Fibroblast of skin of left quadriceps (primary cell): ENCODE data around the gene LCAT.

Source experiments
- DNase-seq, 2 experiments: peaks; one replicate each; pipeline ENCODE4 v3.0.0-alpha.2; 2013; ENCODE audit warnings: low read depth in 2 of 2

Gene LCAT

DNA sequence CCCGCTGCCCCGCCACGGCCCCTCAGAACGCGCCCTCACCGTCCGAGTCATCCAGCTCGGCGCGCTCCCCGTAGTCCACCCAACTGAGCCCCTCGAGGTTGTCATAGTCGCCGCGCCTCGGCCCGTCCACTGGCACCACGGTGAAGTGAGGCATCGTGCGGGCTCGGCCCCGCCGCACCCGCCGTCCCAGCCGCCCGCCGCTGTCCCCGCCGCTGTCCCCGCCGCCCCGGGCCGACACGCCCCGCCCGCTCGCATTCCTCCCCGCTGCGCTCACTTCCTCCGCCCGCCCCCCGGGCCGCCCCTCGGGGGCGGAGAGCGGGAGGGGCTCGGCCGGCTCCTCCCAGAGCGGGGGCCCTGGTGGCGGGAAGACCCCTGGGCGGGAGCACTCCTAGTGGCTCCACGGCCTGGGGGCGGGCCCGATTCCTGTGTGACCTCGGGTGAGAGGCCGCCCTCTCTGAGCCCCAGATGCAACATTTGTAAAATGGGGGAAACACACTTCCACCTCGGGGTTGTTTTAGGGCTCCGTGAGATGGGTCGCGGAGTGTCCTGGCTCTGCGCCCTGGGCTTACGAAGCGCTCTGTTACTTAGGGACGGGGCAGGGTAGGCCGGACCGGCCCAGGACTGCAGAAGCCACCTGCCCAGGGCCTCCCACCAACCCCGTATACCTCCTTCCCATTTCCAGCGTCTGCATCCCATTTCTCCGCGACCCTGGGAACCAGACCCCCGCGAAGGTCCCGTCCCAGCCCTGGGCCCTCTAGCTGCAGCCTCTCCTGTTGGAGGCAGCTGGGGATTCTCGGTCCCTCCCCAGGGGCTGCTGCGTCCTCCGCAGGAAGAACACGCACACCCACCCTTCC, 24.7 kb upstream of the LCAT start, which contains the start of gene SLC12A4:
TSS of gene SLC12A4 (minus strand) at position 238 of the 854 bp plus-strand sequence. CDS start at position 154, 84 bp downstream.
- DNase-seq, result peak; percentile 67 to 72

DNA sequence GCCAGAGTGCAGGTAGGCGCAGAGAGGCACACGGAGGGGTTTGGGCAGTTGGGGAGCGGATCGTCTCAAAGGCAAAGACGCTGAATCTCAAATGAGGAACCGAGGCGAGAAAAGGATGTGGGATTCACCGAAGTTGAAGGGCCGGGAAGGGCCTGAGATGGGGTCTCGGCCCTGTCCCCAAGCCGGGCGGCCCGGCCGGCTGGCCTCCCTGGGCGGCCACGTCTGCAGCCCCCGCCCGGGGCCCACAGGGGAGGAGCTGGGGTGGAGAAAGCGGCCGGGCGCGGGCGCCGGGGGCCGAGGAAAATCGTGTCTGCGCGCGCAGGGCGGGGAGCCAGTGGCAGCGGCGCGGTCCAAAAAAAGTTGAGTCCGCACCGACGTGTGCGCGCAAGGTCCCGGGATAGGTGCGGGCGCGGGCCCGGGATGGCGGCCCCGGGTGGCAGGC, 24.1 kb upstream of the LCAT start:
- DNase-seq, result no peak

DNA sequence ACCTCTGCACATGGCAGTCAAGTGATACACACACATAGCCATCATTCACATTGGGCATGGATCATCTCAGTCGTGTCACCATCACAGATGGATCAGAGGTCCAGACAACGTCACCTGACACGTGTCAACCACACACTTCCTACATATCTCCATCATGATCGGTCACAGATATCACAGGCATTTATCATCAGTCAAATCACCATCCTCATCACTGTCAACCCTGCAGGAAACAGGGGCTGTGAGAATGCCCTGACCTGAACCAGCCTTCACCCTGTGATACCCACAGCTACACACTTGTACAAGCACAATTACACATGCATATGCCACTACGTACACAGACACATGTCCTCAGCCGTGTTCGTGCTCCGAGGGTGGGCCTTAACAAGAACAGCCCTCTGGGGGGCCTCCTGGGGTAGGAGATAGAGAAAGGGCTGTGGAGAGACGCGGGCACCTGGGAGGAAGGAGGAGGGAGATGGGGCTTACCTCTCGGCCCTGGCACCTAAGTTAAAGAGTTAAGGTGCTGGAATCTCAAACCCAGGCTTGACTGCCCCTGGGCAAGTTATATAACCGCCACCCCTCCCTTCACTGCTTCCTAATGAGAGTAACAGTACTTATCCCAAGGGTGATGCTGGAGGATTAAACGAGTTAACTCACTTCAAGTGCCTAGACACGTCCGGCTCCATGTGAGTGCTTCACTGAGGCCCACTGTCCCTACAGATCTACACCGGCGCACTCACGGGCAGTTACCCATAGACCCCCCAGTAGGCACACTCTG, 23.4 kb upstream of the LCAT start:
- no peak for DNase-seq

DNA sequence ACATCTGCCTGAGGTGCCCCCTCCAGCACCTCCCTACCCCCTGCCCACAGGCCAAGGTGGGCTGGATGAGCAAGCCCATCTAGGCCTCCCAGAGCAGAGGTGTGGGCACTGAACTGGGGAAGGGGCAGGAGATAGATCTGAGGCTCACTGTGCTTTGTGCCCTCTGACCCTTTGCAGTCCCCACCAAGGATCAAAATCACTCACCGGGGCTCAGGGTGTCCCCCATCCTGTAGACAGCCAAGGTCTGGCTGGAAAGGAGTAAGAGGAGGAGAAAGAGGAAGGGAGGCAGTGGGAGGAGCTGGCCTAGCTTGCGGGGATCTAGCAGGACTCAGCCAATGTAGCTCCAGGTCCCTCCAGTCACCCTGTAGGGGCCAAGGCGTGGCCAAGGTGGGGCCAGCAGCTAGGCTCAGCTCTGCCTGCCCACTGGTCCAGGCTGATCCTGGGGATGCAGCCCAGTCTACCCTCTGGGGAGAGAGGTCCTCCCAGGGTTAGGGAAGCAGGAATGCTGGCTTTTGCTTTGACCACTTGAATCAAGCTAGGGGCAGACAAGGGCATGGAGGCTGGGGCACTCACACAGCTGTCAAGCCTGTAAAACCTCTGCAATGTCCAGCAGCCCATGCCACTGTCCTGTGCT, 22.7 kb upstream of the LCAT start:
- DNase-seq, result no peak

DNA sequence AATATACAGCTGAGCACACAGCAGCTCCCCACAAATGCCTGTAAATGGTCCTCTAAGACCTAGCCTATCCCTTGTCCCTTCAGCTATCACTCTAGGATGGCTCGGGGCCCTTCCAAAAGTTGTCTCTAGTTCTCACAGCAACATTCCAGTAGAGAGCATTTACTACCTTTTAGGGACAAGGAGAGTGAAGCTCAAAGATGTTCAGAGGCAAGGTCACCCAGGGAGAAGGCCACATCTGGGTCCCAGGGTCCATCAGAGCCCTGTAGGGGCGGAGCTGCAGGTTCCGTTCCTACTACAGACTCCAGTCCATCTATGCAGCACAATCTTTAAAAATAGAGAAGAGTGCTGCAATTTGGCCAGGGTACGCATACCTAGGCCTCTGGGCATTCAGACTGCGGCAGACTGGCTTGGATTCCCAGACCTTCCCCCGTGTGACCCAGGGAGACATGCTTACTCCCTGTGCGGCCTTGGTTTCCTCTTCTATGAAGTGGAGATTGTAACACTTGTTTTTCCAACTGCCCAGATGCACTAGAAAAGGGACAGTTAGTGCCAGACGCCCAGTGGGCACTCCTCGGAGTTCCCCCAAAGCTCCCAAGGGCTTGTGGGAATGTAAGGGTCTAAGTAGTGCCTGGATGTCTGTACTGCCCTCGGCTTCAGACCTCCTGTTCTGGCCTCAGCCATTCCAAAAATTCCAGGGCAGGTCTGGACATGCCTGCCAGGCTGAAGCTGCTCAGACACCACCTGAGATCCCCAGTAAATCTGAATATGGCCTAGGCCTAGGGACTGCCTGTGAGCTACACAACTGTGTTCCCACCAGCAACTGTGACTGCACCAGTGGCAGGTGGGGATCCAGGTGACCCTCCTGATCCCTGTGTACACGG, 22.0 kb upstream of the LCAT start:
- no peak for DNase-seq

DNA sequence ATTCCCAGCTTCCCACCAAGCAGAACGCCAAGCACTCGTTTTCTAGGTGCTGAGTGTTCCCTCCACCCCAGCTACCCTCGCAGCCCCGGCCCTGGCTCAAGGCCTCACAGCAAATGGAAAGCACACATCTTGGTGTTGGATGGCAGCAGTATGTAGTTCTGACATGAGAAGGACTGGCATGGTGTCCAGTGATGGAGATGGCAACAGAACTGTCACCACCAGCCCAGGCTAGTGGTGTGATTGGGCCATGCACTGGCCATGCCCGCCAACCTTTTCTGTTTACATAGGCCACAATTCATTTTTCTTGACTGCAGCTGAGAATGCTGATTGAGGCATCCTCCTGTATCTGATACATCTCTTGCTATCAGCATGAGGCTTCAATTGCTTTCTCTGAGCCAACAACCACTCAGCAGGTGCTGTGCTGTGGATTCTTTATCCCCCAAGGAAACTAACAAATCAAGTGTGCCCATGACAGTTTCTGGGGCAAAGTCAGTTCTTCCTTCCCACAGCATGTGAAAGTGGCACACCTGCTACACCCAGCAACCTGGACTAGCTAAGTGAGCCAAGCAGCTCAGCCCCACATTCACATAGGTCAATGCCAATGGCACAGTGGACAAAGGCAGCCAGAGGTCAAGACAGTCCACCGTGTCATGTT, 20.7 kb upstream of the LCAT start:
- DNase-seq, result no peak

DNA sequence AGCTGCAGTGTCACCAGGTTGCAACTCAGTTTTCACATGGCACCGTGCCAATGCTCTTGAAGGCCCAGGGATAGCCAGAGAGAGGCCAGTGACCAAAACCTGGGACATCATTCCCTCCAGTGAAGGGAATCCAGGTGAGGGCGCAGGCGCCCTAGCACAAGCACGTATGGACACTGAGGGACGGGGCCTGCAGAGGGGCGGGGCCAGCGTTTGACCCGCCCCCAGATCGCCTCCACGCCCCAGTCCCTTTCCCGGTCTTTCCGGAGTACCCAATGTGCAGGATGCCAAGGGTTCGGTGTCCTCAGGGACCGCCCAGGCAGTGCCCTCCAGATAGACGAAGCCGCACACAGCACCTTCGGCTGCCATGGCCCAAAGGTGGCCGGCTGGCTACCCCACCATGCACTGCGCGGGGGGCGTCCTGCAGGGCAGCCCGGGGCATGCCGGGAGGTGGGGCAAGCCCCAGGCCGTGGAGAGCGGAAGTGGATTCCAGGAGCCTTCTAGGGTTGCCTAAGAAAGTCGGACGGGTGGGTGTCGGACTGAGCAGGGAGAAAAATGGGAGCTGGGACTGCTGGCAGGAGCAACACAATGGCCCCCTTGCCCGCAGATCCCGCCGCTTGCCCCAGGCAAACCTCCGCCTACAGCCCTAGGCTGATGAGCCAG, 19.9 kb upstream of the LCAT start:
- DNase-seq, result no peak

DNA sequence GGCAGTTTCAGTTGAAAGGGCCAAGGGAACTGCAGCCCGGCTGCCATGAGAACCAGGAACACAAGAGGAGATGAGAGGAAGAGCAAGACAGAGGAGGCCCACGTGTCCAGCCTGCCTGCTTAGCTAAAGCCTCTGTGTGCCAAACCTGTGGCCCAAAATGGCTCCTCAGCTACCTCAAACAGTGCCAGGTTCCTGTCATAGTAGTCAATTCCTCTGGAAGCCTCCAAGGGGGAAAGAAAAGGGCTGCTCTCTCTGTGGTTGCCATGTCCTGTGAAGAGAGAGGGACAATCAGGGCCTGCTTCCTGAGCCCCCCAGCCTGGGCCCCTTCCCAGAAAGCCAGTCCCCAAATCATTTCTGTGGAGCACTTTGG, 19.4 kb upstream of the LCAT start:
- DNase-seq, result no peak

DNA sequence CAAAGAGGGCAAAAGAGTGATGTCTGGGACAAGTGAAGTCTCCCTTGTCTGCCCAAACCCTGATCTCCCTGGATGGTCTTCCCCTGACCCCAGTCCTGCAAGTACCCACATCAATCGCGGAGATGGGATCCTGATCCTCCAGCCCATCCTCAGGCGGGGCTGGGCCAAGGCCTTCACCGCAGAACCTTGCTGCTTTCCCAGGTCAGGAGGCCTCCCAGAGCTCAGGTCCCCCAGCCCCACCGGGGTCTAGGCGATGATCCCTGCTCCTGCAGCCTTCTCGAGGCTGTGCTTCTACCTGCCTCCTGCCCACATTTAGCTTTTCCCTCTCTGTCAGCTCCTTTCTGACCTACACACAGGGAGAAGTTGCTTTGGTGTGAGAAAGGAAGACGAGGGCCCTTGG, 18.2 kb upstream of the LCAT start:
- DNase-seq, result no peak

DNA sequence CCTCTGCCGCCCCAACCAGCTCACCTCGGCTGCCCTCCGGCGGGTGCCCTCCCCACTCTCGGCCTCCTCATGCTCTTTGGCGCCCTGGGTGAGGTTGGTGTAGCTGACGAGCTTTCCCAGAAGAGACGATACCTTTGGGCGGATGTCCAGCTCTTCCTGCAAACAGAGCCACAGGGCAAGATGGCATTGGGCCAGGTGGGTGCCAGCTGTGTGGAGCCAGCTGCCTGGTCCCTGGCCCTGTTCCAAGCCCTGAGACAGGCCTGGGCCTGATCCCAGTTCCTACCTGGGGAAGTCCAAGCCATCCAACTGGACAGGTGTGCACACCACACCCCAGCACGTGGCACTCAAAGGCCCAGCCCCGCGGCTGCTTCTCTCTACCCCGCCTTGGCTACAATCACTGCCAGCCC, 17.6 kb upstream of the LCAT start:
- no peak for DNase-seq

DNA sequence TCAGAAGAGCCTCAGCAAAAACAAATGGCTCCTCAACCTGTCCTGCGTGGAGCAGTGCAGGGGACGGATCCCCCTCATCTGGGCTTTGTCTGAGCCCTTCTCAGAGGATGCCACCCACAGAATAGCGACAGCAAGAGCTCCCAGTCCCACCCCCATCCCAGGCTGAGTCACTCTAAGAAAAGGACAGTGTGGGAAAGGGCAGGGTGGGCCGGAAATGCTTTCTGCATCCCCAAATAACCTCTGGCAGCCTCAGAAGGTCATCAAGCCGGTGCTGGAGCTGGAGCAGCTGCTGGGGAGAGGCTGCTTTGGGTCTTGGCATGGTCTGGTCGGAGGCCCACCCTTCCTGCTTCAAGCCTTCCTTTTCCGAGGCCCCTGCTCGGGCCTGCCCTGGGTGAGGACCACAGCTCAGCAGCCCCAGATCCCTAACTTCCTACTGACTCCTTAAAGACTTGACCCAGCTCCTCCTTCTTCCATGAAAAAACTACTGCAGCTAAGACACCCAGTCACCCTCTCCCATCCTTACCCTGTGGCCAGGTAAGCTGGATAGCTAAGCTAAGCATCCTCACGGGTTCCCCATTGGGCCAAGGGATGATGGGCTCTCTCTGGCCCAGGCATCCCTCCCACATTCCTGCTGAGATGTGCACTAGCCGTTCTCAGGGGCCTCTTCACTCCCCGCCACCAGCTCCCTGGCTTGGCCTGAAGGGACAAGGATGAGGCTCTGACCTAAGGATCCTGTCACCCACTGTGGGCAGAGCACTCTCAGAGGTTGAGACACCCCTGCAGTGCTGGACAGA, 15.8 kb upstream of the LCAT start:
- DNase-seq, result no peak

DNA sequence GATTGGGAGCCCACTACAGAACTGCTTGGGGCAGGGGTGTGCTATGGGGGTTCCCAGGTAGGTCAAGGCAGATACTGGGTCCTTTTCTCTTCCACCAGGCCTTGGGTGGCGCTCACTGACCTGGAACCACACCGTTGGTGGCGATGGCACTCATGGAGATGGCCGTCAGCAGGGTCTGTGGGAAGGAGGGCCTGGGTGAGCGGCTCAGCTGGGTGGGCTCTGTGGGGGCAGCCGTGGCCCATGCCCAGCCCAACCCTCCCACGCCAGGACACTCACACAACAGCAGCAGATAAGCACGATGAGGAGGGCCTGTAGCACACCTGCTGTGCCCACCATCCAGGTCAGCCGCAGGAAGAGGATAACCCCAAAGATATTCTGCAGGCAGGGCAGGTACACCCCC, 13.7 kb upstream of the LCAT start:
- DNase-seq, result no peak

DNA sequence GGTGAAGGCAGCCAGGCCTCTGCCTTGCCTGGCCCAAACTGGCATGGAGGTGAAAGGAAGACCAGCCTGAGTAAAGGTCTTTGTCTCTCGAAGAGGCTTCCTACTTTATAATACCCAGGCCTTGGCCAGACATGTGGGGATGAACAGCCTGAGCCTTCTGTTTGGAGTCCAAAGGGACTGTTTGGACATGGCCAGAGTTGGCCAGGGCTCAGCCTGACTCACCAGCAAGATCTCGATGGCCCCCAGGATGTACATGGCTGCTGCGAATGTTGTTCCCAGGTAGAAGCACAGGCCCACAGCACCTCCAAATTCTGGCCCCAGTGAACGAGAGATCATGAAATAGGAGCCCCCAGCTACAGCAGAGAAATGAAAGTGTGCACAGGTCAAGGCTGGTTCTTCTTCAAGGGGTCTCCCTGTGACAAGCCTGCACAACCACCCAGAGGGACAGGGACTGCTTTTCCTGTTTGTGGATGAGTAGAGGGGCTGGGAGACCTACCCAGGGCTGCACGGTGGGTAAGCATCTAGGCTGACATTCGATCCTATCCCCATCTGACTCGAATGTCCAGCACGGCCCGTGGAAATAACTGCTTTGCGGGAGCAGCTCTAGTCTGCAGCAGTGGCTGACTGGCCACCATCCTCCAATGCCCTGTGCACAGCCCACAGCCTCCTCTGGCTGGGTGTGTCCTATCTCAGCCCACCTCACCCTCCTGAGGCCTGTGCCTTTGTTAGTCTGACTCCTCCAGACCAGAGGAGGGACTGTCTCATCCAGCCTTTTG, 10.7 kb upstream of the LCAT start:
- no peak for DNase-seq

DNA sequence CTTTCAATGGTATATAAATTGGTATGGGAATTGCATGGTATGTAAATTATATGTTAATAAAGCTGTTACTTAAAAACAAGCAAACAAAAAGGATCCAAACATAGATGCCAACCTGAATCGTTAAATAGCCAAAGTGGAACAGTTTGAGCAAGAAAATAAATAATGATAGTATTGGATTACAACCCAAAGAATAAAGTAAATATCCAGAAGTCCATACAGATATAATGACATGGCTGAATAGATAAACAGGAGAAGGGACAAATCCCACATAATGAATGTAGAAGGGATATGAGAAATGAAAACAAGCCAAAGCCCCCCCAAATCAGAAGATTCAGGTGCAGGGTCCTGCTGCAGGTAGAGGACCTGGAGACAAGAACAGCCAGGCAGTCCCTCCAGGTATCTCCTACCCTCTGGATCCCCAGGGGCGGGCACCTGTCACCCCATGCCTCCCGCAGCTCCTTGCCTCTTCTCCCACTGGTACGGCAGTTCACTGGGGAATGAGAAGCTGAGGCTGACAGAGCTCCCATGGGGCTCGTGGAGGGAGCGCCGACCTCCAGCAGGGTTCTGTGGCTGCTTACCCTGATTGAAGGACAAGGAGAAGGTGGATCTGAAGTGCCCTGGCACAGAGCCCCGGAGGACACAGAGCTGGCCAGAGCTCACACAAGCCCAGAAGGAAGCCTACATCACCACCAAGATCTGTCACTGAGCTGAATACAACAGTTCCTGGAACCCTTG, 9.9 kb upstream of the LCAT start:
- DNase-seq, result no peak

DNA sequence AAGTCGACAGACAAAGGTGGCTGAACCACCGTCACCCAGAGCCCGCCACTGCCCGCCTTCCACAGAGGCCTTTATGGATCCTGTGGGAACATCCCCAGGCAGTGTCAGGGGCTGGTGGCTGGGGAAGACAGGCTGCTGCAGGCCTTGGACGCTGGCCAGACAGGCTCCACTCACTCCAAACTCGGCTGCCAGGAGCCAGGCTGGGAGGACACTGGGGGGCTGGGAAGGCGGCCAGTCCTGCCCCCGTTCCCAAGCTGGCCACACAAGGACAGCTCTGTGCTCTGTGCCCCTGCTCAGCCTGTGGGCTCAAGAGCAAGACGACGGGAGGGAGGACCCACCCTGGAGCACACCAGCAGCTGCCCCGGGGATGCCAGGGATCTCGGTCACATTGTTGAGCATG, 7.6 kb upstream of the LCAT start:
- no peak for DNase-seq

DNA sequence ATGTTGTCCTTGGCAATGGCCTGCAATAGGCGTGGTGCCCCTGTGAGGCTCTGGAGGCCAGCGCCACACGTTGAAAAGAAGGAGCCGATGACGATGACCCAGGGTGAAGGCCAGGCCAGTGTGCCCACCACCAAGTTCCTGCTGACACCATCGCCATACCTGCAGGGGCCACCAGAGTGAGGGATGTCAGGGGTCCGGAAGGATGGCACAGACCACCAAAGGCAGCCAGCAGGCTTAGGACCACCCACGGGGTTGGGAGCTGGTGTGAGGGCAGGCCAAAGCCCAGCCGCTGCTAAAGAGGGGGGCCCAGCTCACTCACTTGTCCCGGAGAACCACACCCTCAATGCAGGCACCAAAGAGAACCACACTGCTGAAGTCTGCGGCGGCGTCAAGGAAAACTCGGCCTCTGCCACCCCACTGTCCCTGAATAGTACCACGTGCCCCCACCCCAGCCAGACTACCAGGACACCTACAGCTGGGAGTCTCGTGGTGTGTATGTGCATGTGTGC, 6.5 kb upstream of the LCAT start:
- no peak for DNase-seq

DNA sequence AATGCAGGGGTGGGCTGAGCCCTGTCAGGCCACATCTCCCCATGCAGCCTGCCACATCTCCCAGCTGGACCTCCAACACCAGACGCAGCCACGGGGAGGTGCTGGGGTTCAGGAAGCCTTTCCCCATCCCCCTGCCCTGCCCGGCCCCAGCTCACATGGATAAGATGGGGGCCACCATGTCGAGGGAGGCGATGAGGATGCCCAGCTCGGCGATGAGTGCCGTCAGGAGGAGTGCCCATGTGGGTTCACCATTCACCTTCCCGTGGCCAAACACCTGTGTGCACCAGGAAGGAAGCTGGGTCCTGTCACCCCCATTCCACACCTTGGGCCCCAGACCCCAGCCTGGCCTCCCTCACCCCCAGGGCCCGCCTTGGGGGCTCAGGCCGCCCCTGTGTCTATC, 5.7 kb upstream of the LCAT start:
- no peak for DNase-seq

DNA sequence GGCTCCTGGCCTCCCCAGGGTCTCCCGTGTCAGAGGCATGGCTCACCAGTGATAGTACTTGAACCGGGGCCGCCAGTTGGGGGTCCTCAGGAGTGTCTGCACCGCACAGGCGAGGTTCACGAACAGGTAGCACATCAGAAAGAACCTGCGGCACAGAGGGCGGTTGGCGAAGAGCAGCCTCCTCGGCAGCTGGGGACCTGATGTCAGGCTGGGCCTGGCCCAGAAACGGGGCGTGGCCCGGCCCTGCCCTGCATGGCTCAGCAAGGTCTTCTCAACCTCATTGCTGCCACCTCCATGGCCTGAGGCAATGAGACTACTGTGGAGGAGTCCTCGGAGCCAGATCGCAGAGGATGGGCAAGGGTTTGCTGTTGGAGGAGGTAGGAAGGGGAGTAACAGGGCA, 4.1 kb upstream of the LCAT start:
- DNase-seq, result no peak
